B cell (primary cell): ENCODE results near the gene DPY19L1.

Experiments
- CTCF ChIP-seq: fragments of 200-600 bp; IDR thresholded peaks from one replicate; pipeline ENCODE4 v1.8.0; 2022; ENCODE audit warnings: antibody characterized with exemption, mild to moderate bottlenecking
- EZH2 ChIP-seq: IDR thresholded peaks from 2 replicates; pipeline ENCODE4 v1.6.1; 2012; ENCODE audit warnings: borderline replicate concordance, low read depth, mild to moderate bottlenecking, moderate library complexity, low read length; ENCODE audit not compliant: insufficient read depth, poor library complexity, severe bottlenecking

GRCh38 chr7:34928560-34928959 is 108.7 kb downstream of the DPY19L1 start:
- TF ChIP-seq CTCF = no peak
- no peak for TF ChIP-seq EZH2
